Effector memory CD8-positive, alpha-beta T cell (primary cell): Measurements from ENCODE around the gene TRAF3.
"Not testable (repeated sequence)": the region's sequence is repeated elsewhere in the genome, so short reads cannot be mapped to it uniquely, and the experiment has no call there.

ENCODE experiments used
- ATAC-seq: fragments of 150-1000 bp; cut with Tn5 transposase; replicated peaks from 2 replicates; pipeline ENCODE4 v1.10.0; 2021; ENCODE audit warnings: mild to moderate bottlenecking, moderate library complexity
- DNase-seq, 3 experiments: peaks; one replicate each; pipeline ENCODE4 v3.0.0; 2021
- H3K27ac Mint-ChIP-seq, 2 donors: one replicate each; pipeline ENCODE4 v1.8.0; 2022; ENCODE audit warnings: mild to moderate bottlenecking in 2 of 2, mixed read lengths in 2 of 2, moderate library complexity in 2 of 2
- H3K27me3 Mint-ChIP-seq, 2 donors: one replicate each; pipeline ENCODE4 v1.8.0; 2022; ENCODE audit warnings: mixed read lengths in 2 of 2
- H3K36me3 Mint-ChIP-seq: one replicate; pipeline ENCODE4 v1.8.0; 2022; ENCODE audit warnings: mild to moderate bottlenecking, moderate library complexity, mixed read lengths; ENCODE audit not compliant: insufficient read depth
- H3K4me1 Mint-ChIP-seq, 2 donors: one replicate each; pipeline ENCODE4 v1.8.0; 2022; ENCODE audit warnings: low read depth in 2 of 2, mixed read lengths in 2 of 2
- H3K4me3 Mint-ChIP-seq, 2 donors: one replicate each; pipeline ENCODE4 v1.8.0; 2022; ENCODE audit warnings: mild to moderate bottlenecking in 2 of 2, mixed read lengths in 2 of 2, moderate library complexity in 2 of 2
- H3K9me3 Mint-ChIP-seq, 2 donors: one replicate each; pipeline ENCODE4 v1.8.0; 2022; ENCODE audit warnings: mixed read lengths in 2 of 2

The TRAF3 gene

DNA sequence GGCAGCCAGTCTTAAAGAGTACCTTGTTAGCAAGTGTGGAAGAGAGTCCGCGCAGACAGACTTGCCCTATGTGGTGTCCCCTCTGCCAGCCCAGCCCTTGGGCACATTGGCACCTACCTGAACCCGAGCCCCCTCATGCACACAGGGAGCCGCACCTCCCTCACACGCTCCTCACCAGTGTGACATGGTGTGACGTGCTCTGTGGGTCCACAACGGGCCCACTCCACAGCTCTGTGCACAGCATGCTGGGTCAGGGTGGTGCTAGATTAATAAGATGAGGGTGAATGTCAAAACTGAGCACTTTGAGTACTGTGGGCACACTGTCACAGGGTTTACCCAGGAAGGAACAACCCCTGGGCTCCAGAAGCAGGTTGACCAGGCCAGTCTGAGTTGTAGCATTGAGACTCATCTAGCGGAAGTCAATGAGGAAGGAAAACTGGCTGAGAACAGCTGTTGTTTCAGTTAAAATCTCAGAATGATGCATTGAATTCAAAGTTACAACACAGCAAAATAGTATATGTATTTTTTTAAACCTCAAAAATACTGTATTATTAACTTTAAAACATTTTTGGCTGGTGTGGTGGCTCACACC lies 91.8 kb downstream of the TRAF3 start:
- DNase-seq (no peak), ATAC-seq (no peak)
- Mint-ChIP-seq H3K9me3 (peaks cover 0 to 2% of the 10 kb centered on the region in 2 donors), H3K27ac (no peak overlapping the region), H3K36me3 (peaks cover 17% of the 10 kb centered on the region), H3K4me1 (peaks cover 13 to 18% of the 10 kb centered on the region in 2 donors), H3K27me3 (no peaks in the 10 kb centered on the region), H3K4me3 (no peak overlapping the region)

GRCh38 chr14:102870246-102870645 lies 93.0 kb downstream of the TRAF3 start:
- no peak overlapping the region for H3K27ac Mint-ChIP-seq
- no peak for DNase-seq
- H3K4me3 Mint-ChIP-seq: no peak overlapping the region
- H3K27me3 Mint-ChIP-seq: no peaks in the 10 kb centered on the region
- peaks cover 26% of the 10 kb centered on the region for H3K36me3 Mint-ChIP-seq
- H3K9me3 Mint-ChIP-seq: peaks cover 0 to 2% of the 10 kb centered on the region in 2 donors
- ATAC-seq: no peak
- peaks cover 13 to 18% of the 10 kb centered on the region in 2 donors for H3K4me1 Mint-ChIP-seq

- no peaks in the 10 kb centered on the region for H3K9me3 Mint-ChIP-seq
- peaks cover 13 to 18% of the 10 kb centered on the region in 2 donors for H3K4me1 Mint-ChIP-seq
- peak overlapping the region in 1 of 2 donors; percentile 79 for H3K27ac Mint-ChIP-seq
- no peaks in the 10 kb centered on the region for H3K27me3 Mint-ChIP-seq
- H3K4me3 Mint-ChIP-seq: peak overlapping the region; percentile 29 to 38
- DNase-seq: no peak
- peak; percentile 9 for ATAC-seq
- H3K36me3 Mint-ChIP-seq: peaks cover 26% of the 10 kb centered on the region
These were observed 94.0 kb downstream of the TRAF3 start for GRCh38 chr14:102870994-102871831.

DNA sequence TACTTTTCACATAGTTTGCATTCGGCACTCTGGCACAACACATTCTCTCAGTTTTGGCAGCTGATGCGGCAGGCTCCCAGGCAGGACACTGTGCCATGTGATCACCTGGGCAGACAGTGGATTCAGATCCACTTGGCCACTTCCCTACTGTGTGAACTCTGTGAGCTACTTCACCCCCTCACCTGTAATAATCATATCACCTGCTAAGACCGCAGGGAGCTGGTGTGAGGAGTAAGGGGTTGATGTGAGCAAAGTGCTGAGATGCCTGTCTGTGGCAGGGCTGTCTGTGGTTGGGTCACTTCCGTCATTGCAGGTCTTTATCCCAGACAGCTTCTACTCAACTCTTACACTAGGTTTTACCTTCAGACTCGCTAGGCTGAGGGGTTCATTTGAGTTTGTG lies 94.8 kb downstream of the TRAF3 start:
- Mint-ChIP-seq H3K4me3 (peak overlapping the region; percentile 29 to 38), H3K36me3 (peaks cover 26% of the 10 kb centered on the region)
- peak; percentile 96 for ATAC-seq

GRCh38 chr14:102873131-102873530 lies 95.9 kb downstream of the TRAF3 start:
- Mint-ChIP-seq H3K27ac (peak overlapping the region; percentile 49 to 73), H3K27me3 (no peaks in the 10 kb centered on the region), H3K9me3 (no peaks in the 10 kb centered on the region), H3K4me3 (no peak overlapping the region), H3K36me3 (peaks cover 26% of the 10 kb centered on the region), H3K4me1 (peaks cover 8 to 14% of the 10 kb centered on the region in 2 donors)
- ATAC-seq (no peak), DNase-seq (no peak)

More for the DNA sequence above, 94.8 kb downstream of the TRAF3 start:
- Mint-ChIP-seq H3K4me1 (peaks cover 12 to 18% of the 10 kb centered on the region in 2 donors), H3K27me3 (no peaks in the 10 kb centered on the region), H3K27ac (peak overlapping the region; percentile 73 to 79), H3K9me3 (no peaks in the 10 kb centered on the region)
- DNase-seq: peak in 2 of 3 experiments; percentile 18 to 28

DNA sequence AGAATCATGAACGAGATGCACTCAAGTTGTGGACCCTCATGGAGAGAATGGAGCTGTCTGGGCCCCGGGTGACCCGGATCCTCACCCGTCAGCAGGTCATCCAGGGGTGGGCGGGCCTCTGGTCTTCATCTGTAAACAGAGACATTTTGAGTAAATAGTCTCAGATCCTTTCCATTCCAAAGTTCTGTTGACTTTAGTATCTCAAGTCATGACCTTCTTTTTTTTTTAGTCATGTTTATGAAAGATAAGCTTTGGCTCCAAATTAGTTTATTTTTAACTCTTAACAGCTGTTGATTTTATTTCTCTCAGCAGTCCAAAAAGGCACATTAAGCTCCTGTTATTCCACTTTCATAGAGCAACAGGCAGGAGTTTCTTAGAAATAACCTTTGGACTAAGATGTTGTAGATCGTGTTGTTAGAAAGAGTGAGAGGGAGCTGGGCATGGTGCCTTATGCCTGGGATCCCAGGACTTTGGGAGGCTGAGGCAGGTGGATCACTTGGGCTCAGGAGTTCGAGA lies 96.4 kb downstream of the TRAF3 start:
- Mint-ChIP-seq H3K4me1 (peaks cover 8 to 14% of the 10 kb centered on the region in 2 donors), H3K4me3 (no peak overlapping the region), H3K27me3 (no peaks in the 10 kb centered on the region), H3K27ac (peak overlapping the region; percentile 49 to 73), H3K36me3 (peaks cover 26% of the 10 kb centered on the region), H3K9me3 (no peaks in the 10 kb centered on the region)
- ATAC-seq (no peak), DNase-seq (no peak)

DNA sequence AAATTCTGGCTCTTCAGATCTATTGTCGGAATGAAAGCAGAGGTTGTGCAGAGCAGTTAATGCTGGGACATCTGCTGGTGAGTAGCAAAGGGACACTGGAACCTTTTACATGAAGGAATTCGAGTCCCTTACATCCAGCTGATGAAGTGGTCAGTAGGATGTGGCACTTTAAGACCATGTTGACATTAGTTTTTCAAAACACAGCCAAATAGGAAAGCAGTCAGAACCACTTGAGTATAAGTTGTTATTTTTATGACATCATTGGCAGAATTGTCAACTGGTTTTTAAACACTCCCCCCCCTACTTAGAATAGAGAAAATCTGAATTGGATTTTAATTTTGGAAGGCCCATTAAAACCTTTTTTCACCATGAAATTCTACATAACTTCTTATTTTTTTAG lies 98.4 kb downstream of the TRAF3 start:
- Mint-ChIP-seq H3K9me3 (no peaks in the 10 kb centered on the region), H3K4me1 (peaks cover 8 to 11% of the 10 kb centered on the region in 2 donors)

DNA sequence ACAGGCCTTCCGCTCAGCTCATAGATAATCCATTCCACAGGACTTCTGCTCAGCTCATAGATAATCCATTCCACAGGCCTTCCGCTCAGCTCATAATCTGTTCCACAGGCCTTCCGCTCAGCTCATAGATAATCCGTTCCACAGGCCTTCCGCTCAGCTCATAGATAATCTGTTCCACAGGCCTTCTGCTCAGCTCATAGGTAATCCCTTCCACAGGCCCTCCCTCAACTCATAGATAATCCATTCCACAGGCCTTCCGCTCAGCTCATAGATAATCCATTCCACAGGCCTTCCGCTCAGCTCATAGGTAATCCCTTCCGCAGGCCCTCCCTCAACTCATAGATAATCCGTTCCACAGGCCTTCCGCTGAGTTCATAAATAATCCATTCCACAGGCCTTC lies 100.3 kb downstream of the TRAF3 start:
- H3K4me3 Mint-ChIP-seq, ATAC-seq, H3K27ac Mint-ChIP-seq, H3K27me3 Mint-ChIP-seq, H3K9me3 Mint-ChIP-seq, DNase-seq, H3K4me1 Mint-ChIP-seq: not testable (repeated sequence)
- H3K36me3 Mint-ChIP-seq: peaks cover 26% of the 10 kb centered on the region

More for the DNA sequence above, 98.4 kb downstream of the TRAF3 start:
- H3K4me3 Mint-ChIP-seq: no peak overlapping the region
- no peaks in the 10 kb centered on the region for H3K27me3 Mint-ChIP-seq
- H3K36me3 Mint-ChIP-seq: peaks cover 26% of the 10 kb centered on the region
- ATAC-seq: no peak
- DNase-seq: no peak
- no peak overlapping the region for H3K27ac Mint-ChIP-seq

GRCh38 chr14:102878174-102878969 lies 101.1 kb downstream of the TRAF3 start:
- H3K36me3 Mint-ChIP-seq: peaks cover 17% of the 10 kb centered on the region

DNA sequence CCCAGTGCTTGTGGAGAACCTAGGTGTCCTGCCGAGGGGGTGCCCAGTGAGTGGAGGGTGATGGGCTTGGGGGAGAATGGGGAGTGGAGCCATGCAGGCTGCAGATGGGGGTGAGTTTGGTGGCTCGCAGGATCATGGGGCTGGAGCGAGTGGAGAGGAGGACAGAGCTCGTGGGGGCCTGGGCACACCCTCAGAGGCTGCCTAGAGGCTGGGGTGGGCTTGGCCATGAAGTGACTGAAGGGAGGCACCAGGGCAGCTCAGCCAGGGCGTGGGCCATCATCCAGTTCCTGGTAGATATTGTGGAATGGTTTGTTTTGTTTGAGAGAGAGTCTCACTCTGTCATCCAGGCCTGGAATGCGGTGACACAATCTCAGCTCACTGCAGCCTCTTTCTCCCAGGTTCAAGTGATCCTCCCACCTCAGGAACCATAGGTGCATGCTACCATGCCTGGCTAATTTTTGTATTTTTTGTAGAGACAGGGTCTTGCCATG lies 101.8 kb downstream of the TRAF3 start:
- ATAC-seq: no peak
- no peak overlapping the region for H3K4me3 Mint-ChIP-seq
- no peak overlapping the region for H3K27ac Mint-ChIP-seq

More at GRCh38 chr14:102878174-102878969, 101.1 kb downstream of the TRAF3 start:
- ATAC-seq (no peak), DNase-seq (no peak)
- no peak overlapping the region for H3K4me3 Mint-ChIP-seq
- no peaks in the 10 kb centered on the region for H3K27me3 Mint-ChIP-seq
- H3K27ac Mint-ChIP-seq: no peak overlapping the region
- H3K4me1 Mint-ChIP-seq: no peaks in the 10 kb centered on the region
- H3K9me3 Mint-ChIP-seq: no peaks in the 10 kb centered on the region

DNA sequence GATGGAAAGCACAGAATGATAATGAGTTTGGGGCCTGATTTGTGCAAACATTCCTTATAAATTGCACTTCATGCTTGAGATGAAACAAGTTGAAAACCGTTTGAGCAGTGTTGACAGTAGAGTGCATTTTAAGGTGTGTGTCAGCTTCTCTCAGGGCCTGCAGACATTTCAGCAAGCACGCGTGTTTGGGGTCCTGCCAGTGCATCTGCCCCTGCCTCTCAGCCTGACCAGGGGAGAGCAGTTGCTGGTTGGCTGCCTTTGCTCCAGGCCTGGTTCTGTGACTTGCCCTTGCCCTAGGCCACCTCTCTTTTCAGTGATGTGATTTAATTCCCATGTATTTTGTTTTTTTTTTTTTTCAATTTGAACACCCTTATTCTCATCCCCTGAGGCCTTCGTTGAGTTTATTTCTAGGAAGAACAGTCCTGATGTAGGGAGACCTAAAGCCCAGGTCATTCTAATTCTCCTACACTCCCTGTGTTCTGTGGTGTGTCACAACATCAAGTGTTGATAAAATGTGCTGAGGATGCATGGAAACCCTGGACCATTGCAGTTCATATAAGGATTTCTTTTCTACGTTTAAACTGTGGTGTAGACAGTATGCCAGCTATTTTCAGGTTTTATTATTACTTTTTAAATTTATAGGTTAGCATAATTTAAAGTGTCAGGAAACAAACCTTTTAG lies 105.1 kb downstream of the TRAF3 start:
- H3K4me1 Mint-ChIP-seq: no peaks in the 10 kb centered on the region
- DNase-seq: no peak
- no peak overlapping the region for H3K4me3 Mint-ChIP-seq
- no peak for ATAC-seq
- peaks cover 13% of the 10 kb centered on the region for H3K36me3 Mint-ChIP-seq
- no peaks in the 10 kb centered on the region for H3K9me3 Mint-ChIP-seq
- peak overlapping the region in 1 of 2 donors; percentile 60 for H3K27ac Mint-ChIP-seq
- H3K27me3 Mint-ChIP-seq: no peaks in the 10 kb centered on the region

More for the DNA sequence above, 101.8 kb downstream of the TRAF3 start:
- H3K4me1 Mint-ChIP-seq: no peaks in the 10 kb centered on the region
- H3K27me3 Mint-ChIP-seq: no peaks in the 10 kb centered on the region
- no peaks in the 10 kb centered on the region for H3K9me3 Mint-ChIP-seq
- peaks cover 15% of the 10 kb centered on the region for H3K36me3 Mint-ChIP-seq
- no peak for DNase-seq

DNA sequence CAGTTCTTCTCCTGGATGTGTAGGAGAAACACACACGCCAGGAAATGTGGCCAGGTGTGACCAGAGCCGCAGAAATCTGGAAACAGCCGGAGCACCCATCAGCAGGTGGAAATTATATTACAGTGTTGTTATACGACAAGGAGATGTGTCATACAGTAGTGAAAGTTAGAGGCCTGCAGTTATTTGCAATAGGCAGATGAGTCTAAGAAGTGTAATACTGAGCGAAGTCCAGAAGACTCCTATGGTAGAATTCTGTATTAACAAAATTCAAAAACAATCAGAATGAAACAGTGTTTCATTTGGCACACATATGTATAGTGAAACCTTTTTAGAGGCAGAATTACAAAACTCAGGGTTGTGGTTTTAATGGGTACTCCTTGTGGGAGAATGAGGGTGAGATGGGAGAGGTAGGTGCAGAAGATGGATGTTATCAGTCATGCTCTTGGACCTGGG lies 105.9 kb downstream of the TRAF3 start:
- DNase-seq (no peak), ATAC-seq (no peak)
- Mint-ChIP-seq H3K27me3 (no peaks in the 10 kb centered on the region), H3K27ac (peak overlapping the region in 1 of 2 donors; percentile 54), H3K4me3 (no peak overlapping the region), H3K4me1 (no peaks in the 10 kb centered on the region), H3K36me3 (peaks cover 13% of the 10 kb centered on the region), H3K9me3 (no peaks in the 10 kb centered on the region)
